NCI-H345 treated with DMSO at 0.1 percent for 48 hours (cell line): Measurements from ENCODE around the gene DTX4.

Experiments used
- DNase-seq: peaks from one replicate; lab custom pipeline; 2025; ENCODE audit not compliant: unreplicated experiment; lab: John Stamatoyannopoulos, UW

The DTX4 gene

GRCh38 chr11:59189986-59190385 lies 18.1 kb downstream of the DTX4 start:
- no peak for DNase-seq

DNA sequence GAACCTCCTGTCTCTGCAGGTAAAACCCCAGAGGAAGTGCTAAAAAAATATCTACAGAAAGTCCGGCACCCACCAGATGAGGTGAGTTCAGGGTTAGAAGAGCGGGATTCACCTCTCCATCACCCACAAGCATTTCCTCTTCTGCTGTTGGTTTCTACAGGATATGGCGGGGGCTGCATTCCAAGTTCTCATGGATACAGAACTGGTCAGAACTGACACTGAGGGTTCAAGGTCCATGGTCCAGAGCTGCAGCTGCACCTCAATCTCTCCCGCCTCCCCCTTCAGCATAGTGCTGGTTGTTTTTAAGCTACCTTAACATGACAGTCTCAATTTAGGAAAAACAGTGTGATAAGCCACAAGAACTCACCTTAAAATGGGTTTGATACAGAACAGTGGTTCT lies 19.2 kb downstream of the DTX4 start:
- DNase-seq: no peak

DNA sequence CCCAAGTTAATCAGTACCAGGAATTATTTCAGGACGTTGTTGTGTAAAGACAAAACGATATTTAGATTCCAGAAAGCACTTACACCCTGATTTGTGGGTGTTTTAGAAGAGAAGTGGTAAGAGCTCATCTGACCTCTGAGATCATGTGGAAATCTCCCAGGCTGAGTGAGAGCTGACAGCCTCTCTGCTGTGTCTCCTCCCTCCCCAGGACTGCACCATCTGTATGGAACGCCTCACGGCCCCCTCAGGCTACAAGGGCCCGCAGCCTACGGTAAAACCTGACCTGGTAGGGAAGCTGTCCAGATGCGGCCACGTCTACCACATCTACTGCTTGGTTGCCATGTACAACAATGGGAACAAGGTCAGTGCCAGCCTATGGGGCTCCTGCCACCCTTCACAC lies 20.0 kb downstream of the DTX4 start:
- no peak for DNase-seq

GRCh38 chr11:59192446-59193020 lies 20.6 kb downstream of the DTX4 start:
- no peak for DNase-seq

DNA sequence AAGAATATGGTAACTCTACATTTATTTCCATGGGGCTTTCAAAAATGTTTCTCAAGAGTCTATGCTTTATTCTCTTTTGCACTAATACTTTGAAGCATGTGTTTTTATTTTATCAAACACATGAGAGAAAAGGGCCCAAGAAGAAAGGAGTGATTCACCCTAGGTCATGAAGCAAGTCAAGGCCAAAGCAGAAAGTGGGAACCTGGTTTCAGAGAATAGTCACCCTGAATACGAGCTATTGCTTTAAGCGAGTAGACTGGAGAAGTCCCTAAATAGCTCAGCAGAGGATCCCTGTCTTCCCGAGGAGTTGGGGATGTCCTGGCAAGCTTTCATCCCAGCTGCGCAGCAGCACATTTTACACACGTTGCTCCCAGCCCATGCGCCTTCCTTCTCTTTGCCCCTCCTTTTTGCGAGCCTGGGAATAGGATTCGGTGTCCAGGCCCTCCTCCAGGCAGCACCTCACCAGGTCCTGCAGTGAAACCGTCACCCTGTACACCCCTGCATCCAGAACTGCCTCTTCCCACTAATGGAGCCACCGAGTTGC lies 21.7 kb downstream of the DTX4 start:
- no peak for DNase-seq

- DNase-seq: peak; percentile 35
Measured at GRCh38 chr11:59195586-59195985, 23.7 kb downstream of the DTX4 start.

GRCh38 chr11:59196777-59197176 lies 24.8 kb downstream of the DTX4 start:
- DNase-seq: no peak

DNA sequence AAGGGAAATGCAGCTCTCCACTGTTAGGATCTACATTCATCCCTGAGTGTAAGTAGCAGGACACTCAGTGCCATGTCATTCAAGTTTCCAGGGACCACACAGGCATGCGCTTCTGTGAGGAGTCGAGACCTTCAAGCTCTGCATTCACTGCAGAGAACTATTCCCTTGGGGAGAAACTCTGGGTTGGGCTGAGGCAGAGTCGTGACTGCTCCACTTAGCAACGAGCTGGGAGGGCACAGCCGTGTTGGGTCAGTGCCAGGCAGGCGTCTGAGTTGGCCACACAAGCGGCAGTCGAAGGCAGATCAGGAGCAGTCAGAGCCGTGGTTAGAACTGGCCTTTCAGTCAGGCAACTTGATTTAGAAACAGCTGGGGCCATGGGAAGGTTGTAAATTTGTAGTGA lies 26.1 kb downstream of the DTX4 start:
- no peak for DNase-seq

GRCh38 chr11:59198726-59199125 lies 26.8 kb downstream of the DTX4 start:
- DNase-seq: no peak

DNA sequence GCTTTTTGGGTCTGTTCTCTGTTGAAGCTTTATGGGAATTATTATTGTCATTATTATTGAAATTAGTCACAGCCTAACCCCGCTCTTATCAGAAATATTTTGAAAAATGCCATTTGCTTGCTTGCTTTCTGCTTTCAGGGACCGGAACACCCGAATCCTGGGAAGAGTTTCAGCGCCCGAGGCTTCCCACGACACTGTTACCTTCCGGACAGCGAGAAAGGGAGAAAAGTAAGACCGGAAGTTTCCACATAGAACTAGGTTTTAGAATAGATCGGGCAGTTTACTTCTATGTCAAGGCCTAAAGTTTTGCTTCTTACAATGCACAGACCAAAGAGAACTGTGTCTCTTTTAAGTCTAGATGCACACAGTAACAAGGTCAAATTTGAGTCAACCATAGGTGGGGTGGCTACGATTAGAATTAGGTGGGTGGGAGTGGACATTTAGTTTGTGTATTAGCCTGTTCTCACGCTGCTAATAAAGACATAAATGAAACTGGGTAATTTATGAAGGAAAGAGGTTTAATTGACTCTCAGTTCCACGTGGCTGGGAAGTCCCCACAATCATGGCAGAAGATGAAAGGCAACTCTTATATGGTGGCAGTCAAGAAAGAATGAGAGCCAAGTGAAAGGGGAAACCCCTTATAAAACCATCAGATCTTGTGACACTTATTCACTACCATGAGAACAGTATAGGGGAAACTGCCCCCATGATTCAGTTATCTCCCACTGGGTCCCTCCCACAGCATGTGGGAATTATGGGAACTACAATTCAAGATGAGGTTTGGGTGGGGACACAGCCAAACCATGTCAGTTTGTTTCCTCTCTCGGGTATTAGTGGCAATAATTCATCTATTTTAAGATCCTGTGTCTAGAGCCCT lies 27.9 kb downstream of the DTX4 start:
- DNase-seq: no peak

- no peak for DNase-seq
Measured at GRCh38 chr11:59200423-59200746, 28.5 kb downstream of the DTX4 start.

- no peak for DNase-seq
Measured at GRCh38 chr11:59201353-59201752, 29.4 kb downstream of the DTX4 start.

DNA sequence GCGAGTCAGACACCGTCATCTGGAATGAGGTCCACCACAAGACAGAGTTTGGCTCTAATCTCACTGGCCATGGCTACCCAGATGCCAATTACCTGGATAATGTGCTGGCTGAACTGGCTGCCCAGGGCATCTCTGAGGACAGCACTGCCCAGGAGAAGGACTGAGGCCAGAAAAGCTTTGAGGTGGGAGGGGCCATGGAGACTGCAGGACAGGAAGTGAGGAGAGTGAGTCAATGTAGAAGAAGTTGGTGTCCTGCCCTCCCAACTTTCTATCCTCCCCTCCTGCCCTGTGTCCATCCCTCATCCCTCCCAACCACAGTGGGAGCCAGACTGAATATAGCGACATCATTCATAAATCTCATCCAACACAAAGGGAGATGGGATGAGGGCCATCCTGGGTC lies 32.8 kb downstream of the DTX4 start:
- no peak for DNase-seq

- no peak for DNase-seq
Measured at GRCh38 chr11:59205648-59206047, 33.7 kb downstream of the DTX4 start.

- peak; percentile 2 for DNase-seq
Measured at GRCh38 chr11:59206635-59207034, 34.7 kb downstream of the DTX4 start.

- peak; percentile 13 for DNase-seq
Measured at GRCh38 chr11:59207988-59208451, 36.1 kb downstream of the DTX4 start.

DNA sequence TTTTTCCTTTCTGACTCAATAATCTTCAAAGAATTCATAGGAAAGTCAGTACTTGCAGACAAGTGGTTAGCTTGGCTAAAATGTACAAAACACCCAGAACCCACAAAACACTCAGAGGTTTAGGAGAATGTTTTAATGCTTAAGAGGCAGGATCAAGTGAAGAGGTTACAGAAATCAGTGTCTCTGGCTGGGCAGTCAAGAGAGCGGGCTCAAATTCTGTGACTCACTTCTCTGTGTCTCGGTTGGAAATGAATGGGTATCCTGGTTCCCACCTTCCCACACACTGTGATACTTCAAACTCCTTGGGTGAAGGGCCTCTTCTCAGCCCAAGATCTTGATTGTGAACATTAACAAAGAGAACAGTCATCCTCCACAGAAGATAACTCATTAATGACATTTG lies 37.0 kb downstream of the DTX4 start:
- DNase-seq: no peak

DNA sequence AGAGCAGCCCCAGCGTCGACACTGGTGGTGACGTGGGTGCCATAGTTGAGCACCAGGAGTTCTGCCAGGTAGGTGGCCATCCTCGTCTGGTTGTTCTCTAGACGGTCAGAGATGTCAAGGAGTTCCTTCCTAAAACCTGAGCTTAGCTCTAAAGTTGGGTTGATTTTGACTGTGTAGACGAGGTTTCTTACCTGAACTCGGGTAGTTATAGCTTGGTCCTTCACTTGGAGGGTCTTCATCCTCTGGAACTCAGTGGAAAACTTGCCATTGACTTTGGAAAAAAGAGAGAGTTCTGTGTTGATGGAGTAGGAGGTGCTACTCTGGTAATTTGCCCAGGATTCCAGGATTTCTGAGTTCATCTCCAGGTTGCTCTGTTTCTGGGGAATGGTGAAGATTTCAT lies 40.3 kb downstream of the DTX4 start:
- no peak for DNase-seq

GRCh38 chr11:59212744-59213631 lies 41.1 kb downstream of the DTX4 start, which contains the start of gene MPEG1:
Gene MPEG1, minus strand, starts transcription at chr11:59212927. Its CDS starts 62 bp downstream, at chr11:59212865.
- no peak for DNase-seq

- no peak for DNase-seq
Measured at GRCh38 chr11:59214141-59214893, 42.4 kb downstream of the DTX4 start.
